Measurements from ENCODE around the gene RGS7.

DNA sequence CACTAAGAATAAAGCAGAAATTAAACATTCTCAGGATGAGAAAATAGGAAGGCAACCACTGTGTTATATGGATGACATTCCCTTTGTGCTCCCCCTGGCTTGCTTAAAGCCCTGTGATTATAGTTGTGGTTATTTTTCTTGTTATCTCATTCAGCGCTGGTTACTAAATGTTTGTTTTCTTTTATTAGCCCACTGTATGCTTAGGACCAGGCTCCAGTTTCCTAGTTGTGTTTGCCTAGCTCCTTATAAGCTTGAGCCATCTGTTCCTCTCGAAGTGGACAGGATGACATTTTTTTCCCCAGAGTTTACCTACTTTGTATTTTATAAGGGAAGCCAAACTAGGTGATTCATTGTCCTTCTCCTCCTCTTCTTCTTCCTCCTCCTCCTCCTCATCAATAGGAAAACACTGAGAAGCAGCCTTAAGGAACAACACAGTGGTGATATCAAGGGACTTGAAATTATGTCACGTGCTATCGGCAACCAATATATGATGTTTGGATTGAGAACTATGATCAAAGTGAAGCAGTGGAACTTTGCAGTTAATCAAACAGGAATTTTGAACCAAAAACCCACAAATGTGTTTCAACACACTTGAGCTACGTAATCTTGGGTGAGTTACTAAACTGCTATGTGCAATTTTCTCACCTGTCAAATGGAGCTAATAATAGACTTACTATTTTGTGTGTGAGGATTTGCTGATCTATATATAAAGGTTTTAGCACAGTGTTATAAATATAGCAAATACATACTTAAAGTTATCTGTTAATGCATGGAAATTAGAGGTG is 35.1 kb upstream of the RGS7 start:
- TF ChIP-seq, protein P1, sequence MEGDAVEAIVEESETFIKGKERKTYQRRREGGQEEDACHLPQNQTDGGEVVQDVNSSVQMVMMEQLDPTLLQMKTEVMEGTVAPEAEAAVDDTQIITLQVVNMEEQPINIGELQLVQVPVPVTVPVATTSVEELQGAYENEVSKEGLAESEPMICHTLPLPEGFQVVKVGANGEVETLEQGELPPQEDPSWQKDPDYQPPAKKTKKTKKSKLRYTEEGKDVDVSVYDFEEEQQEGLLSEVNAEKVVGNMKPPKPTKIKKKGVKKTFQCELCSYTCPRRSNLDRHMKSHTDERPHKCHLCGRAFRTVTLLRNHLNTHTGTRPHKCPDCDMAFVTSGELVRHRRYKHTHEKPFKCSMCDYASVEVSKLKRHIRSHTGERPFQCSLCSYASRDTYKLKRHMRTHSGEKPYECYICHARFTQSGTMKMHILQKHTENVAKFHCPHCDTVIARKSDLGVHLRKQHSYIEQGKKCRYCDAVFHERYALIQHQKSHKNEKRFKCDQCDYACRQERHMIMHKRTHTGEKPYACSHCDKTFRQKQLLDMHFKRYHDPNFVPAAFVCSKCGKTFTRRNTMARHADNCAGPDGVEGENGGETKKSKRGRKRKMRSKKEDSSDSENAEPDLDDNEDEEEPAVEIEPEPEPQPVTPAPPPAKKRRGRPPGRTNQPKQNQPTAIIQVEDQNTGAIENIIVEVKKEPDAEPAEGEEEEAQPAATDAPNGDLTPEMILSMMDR (IDR thresholded peaks at IDR 0.05; ENCODE audit: low read depth, low read length), result no peak
- TF ChIP-seq EZH2phosphoT487 (IDR thresholded peaks at IDR 0.05; ENCODE audit: low read depth), result no peak

Measured in OCI-LY3 (cell line).